Type B pancreatic cell (in vitro differentiated cells): ENCODE measurements around the gene DHRS3. TPM values are rescaled to one million over a fixed set of nuclear protein-coding genes. Genes with fewer than 3 reads are reported as not detected.

Experiments
- DNase-seq: peaks from one replicate; pipeline ENCODE4 v3.0.0; 2021; ENCODE audit warnings: mixed read lengths; ENCODE audit not compliant: unreplicated experiment; ENCODE audit errors: extremely low spot score
- H3K27ac Mint-ChIP-seq: 2 replicates; pipeline ENCODE4 v1.8.0; 2021; ENCODE audit warnings: mild to moderate bottlenecking, mixed read lengths
- H3K27me3 Mint-ChIP-seq: 2 replicates; pipeline ENCODE4 v1.8.0; 2021; ENCODE audit warnings: mixed read lengths
- H3K36me3 Mint-ChIP-seq: 2 replicates; pipeline ENCODE4 v1.8.0; 2021; ENCODE audit warnings: mixed read lengths
- H3K4me1 Mint-ChIP-seq: one replicate; pipeline ENCODE4 v1.8.0; 2021; ENCODE audit warnings: mixed read lengths; ENCODE audit not compliant: unreplicated experiment
- H3K4me3 Mint-ChIP-seq: 2 replicates; pipeline ENCODE4 v1.8.0; 2021; ENCODE audit warnings: mild to moderate bottlenecking, mixed read lengths
- H3K9me3 Mint-ChIP-seq: 2 replicates; pipeline ENCODE4 v1.8.0; 2021; ENCODE audit warnings: mixed read lengths
- CTCF ChIP-seq: fragments of 200-600 bp; sonication (generic); conservative IDR thresholded peaks from 2 replicates; pipeline ENCODE4 v1.5.0; 2021; ENCODE audit warnings: antibody characterized with exemption, mild to moderate bottlenecking
- total RNA-seq: library from RNA; stranded (reverse); gene quantifications from 2 replicates; pipeline ENCODE4 v1.2.1, GENCODE V29; 2021; ENCODE audit warnings: low replicate concordance

The DHRS3 gene
- total RNA-seq, 1 donor from 2014 or later = 143 TPM

- Mint-ChIP-seq H3K4me1 (peaks cover 46% of the 10 kb centered on the region), H3K27ac (peak overlapping the region; percentile 72), H3K4me3 (no peak overlapping the region), H3K9me3 (no peaks in the 10 kb centered on the region), H3K27me3 (no peaks in the 10 kb centered on the region), H3K36me3 (no peaks in the 10 kb centered on the region)
- TF ChIP-seq CTCF = no peak
- no peak for DNase-seq
Observed at GRCh38 chr1:12622506-12622905, 4.5 kb upstream of the DHRS3 start.

- Mint-ChIP-seq H3K36me3 (no peaks in the 10 kb centered on the region), H3K4me3 (peak overlapping the region; percentile 26), H3K4me1 (peaks cover 39% of the 10 kb centered on the region), H3K27me3 (peaks cover 2% of the 10 kb centered on the region), H3K27ac (peak overlapping the region; percentile 72), H3K9me3 (no peaks in the 10 kb centered on the region)
- DNase-seq = no peak
- TF ChIP-seq CTCF = no peak
Observed at GRCh38 chr1:12621346-12622335, 3.6 kb upstream of the DHRS3 start.

- H3K4me1 Mint-ChIP-seq = peaks cover 41% of the 10 kb centered on the region
- TF ChIP-seq CTCF = no peak
- peaks cover 2% of the 10 kb centered on the region for H3K27me3 Mint-ChIP-seq
- H3K4me3 Mint-ChIP-seq = no peak overlapping the region
- no peaks in the 10 kb centered on the region for H3K36me3 Mint-ChIP-seq
- DNase-seq = no peak
- H3K27ac Mint-ChIP-seq = no peak overlapping the region
- H3K9me3 Mint-ChIP-seq = no peaks in the 10 kb centered on the region
Observed at GRCh38 chr1:12620931-12621330, 2.9 kb upstream of the DHRS3 start.

- peaks cover 45% of the 10 kb centered on the region for H3K4me1 Mint-ChIP-seq
- H3K27me3 Mint-ChIP-seq = peaks cover 2% of the 10 kb centered on the region
- peak overlapping the region; percentile 99 for H3K4me3 Mint-ChIP-seq
- no peaks in the 10 kb centered on the region for H3K9me3 Mint-ChIP-seq
- H3K36me3 Mint-ChIP-seq = peaks cover 2% of the 10 kb centered on the region
- TF ChIP-seq CTCF = no peak
- no peak for DNase-seq
- peak overlapping the region; percentile 98 for H3K27ac Mint-ChIP-seq
Observed at GRCh38 chr1:12620488-12620865, 2.5 kb upstream of the DHRS3 start.

- TF ChIP-seq CTCF = peak; percentile 94
- Mint-ChIP-seq H3K9me3 (no peaks in the 10 kb centered on the region), H3K27me3 (peaks cover 2% of the 10 kb centered on the region), H3K4me1 (peaks cover 49% of the 10 kb centered on the region), H3K36me3 (peaks cover 7% of the 10 kb centered on the region), H3K4me3 (peak overlapping the region; percentile 99), H3K27ac (peak overlapping the region; percentile 98)
- DNase-seq = peak; percentile 90
Observed at GRCh38 chr1:12619792-12620487, 1.9 kb upstream of the DHRS3 start.
